ENCODE data around the gene OR10Z1. TPM values are rescaled to one million over a fixed set of nuclear protein-coding genes. Genes with fewer than 3 reads are reported as not detected.

OR10Z1 gene
- total and polyA plus RNA-seq, 4 donors, result 0.03 to 0.08 TPM; not detected in 2

GRCh38 chr1:158600735-158601134 lies 4.3 kb upstream of the OR10Z1 start:
- Histone ChIP-seq H3K4me1 (ENCODE audit: control insufficient read depth, insufficient read depth, low read length) (no peaks in the 10 kb centered on the region), H3K9me3 (ENCODE audit: control insufficient read depth, insufficient read depth, low read length) (peaks cover 1% of the 10 kb centered on the region), H3K4me3 (ENCODE audit: low read depth, low read length) (no peak overlapping the region), H3K36me3 (ENCODE audit: control insufficient read depth, insufficient read depth, low read length) (no peaks in the 10 kb centered on the region), H3K27me3 (ENCODE audit: control insufficient read depth, insufficient read depth, low read length) (no peaks in the 10 kb centered on the region), H3K27ac (ENCODE audit: low read depth, low read length) (no peak overlapping the region)
- DNase-seq (ENCODE audit: low read depth in 4 of 6, low spot score in 6 of 6), result no peak
- no CpG with 5 or more reads among the region's 2 CpGs for WGBS (ENCODE audit: insufficient coverage)

- 89% methylated on average over 1 of the region's 1 CpG for WGBS (ENCODE audit: insufficient coverage)
Observed at GRCh38 chr1:158607296-158607695, 2.2 kb downstream of the OR10Z1 start.

GRCh38 chr1:158611916-158612315 lies 6.8 kb downstream of the OR10Z1 start:
- Histone ChIP-seq H3K4me1 (ENCODE audit: control insufficient read depth, insufficient read depth, low read length) (no peaks in the 10 kb centered on the region), H3K9me3 (ENCODE audit: control insufficient read depth, insufficient read depth, low read length) (no peaks in the 10 kb centered on the region), H3K36me3 (ENCODE audit: control insufficient read depth, insufficient read depth, low read length) (no peaks in the 10 kb centered on the region), H3K27me3 (ENCODE audit: control insufficient read depth, insufficient read depth, low read length) (no peaks in the 10 kb centered on the region), H3K4me3 (ENCODE audit: low read depth, low read length) (no peak overlapping the region), H3K27ac (ENCODE audit: low read depth, low read length) (no peak overlapping the region)
- no peak for DNase-seq (ENCODE audit: low read depth in 4 of 6, low spot score in 6 of 6)
- no CpG with 5 or more reads among the region's 3 CpGs for WGBS (ENCODE audit: insufficient coverage)

More at GRCh38 chr1:158607296-158607695, 2.2 kb downstream of the OR10Z1 start:
- Histone ChIP-seq H3K4me1 (ENCODE audit: control insufficient read depth, insufficient read depth, low read length) (no peaks in the 10 kb centered on the region), H3K9me3 (ENCODE audit: control insufficient read depth, insufficient read depth, low read length) (no peaks in the 10 kb centered on the region), H3K27ac (ENCODE audit: low read depth, low read length) (no peak overlapping the region), H3K36me3 (ENCODE audit: control insufficient read depth, insufficient read depth, low read length) (no peaks in the 10 kb centered on the region), H3K4me3 (ENCODE audit: low read depth, low read length) (no peak overlapping the region), H3K27me3 (ENCODE audit: control insufficient read depth, insufficient read depth, low read length) (no peaks in the 10 kb centered on the region)
- no peak for DNase-seq (ENCODE audit: low read depth in 4 of 6, low spot score in 6 of 6)

- H3K9me3 ChIP-seq (ENCODE audit: control insufficient read depth, insufficient read depth, low read length), result no peaks in the 10 kb centered on the region
- 100% methylated on average over 1 of the region's 3 CpGs for WGBS (ENCODE audit: insufficient coverage)
- H3K27ac ChIP-seq (ENCODE audit: low read depth, low read length), result no peak overlapping the region
- H3K4me1 ChIP-seq (ENCODE audit: control insufficient read depth, insufficient read depth, low read length), result no peaks in the 10 kb centered on the region
- H3K4me3 ChIP-seq (ENCODE audit: low read depth, low read length), result no peak overlapping the region
- no peaks in the 10 kb centered on the region for H3K27me3 ChIP-seq (ENCODE audit: control insufficient read depth, insufficient read depth, low read length)
- no peaks in the 10 kb centered on the region for H3K36me3 ChIP-seq (ENCODE audit: control insufficient read depth, insufficient read depth, low read length)
- DNase-seq (ENCODE audit: low read depth in 4 of 6, low spot score in 6 of 6), result no peak
Observed at GRCh38 chr1:158613764-158614163, 8.7 kb downstream of the OR10Z1 start.

- H3K27me3 ChIP-seq (ENCODE audit: control insufficient read depth, insufficient read depth, low read length), result no peaks in the 10 kb centered on the region
- H3K36me3 ChIP-seq (ENCODE audit: control insufficient read depth, insufficient read depth, low read length), result no peaks in the 10 kb centered on the region
- whole genome bisulfite sequencing (ENCODE audit: insufficient coverage), result no CpG with 5 or more reads among the region's 4 CpGs
- H3K9me3 ChIP-seq (ENCODE audit: control insufficient read depth, insufficient read depth, low read length), result no peaks in the 10 kb centered on the region
- H3K27ac ChIP-seq (ENCODE audit: low read depth, low read length), result no peak overlapping the region
- H3K4me1 ChIP-seq (ENCODE audit: control insufficient read depth, insufficient read depth, low read length), result no peaks in the 10 kb centered on the region
- no peak for DNase-seq (ENCODE audit: low read depth in 4 of 6, low spot score in 6 of 6)
- no peak overlapping the region for H3K4me3 ChIP-seq (ENCODE audit: low read depth, low read length)
Observed at GRCh38 chr1:158638146-158638545, 33.1 kb downstream of the OR10Z1 start.

- Histone ChIP-seq H3K27me3 (ENCODE audit: control insufficient read depth, insufficient read depth, low read length) (no peaks in the 10 kb centered on the region), H3K4me3 (ENCODE audit: low read depth, low read length) (no peak overlapping the region), H3K27ac (ENCODE audit: low read depth, low read length) (no peak overlapping the region), H3K36me3 (ENCODE audit: control insufficient read depth, insufficient read depth, low read length) (no peaks in the 10 kb centered on the region), H3K9me3 (ENCODE audit: control insufficient read depth, insufficient read depth, low read length) (no peaks in the 10 kb centered on the region), H3K4me1 (ENCODE audit: control insufficient read depth, insufficient read depth, low read length) (no peaks in the 10 kb centered on the region)
- DNase-seq (ENCODE audit: low read depth in 4 of 6, low spot score in 6 of 6), result no peak
Observed at GRCh38 chr1:158638904-158639303, 33.8 kb downstream of the OR10Z1 start.

- Histone ChIP-seq H3K27ac (ENCODE audit: low read depth, low read length) (no peak overlapping the region), H3K36me3 (ENCODE audit: control insufficient read depth, insufficient read depth, low read length) (no peaks in the 10 kb centered on the region), H3K27me3 (ENCODE audit: control insufficient read depth, insufficient read depth, low read length) (no peaks in the 10 kb centered on the region), H3K4me3 (ENCODE audit: low read depth, low read length) (no peak overlapping the region), H3K4me1 (ENCODE audit: control insufficient read depth, insufficient read depth, low read length) (no peaks in the 10 kb centered on the region), H3K9me3 (ENCODE audit: control insufficient read depth, insufficient read depth, low read length) (no peaks in the 10 kb centered on the region)
- DNase-seq (ENCODE audit: low read depth in 4 of 6, low spot score in 6 of 6), result no peak
- WGBS (ENCODE audit: insufficient coverage), result 80% methylated on average over 1 of the region's 2 CpGs
Observed at GRCh38 chr1:158644449-158644848, 39.4 kb downstream of the OR10Z1 start.

- no peaks in the 10 kb centered on the region for H3K27me3 ChIP-seq (ENCODE audit: control insufficient read depth, insufficient read depth, low read length)
Observed at GRCh38 chr1:158646465-158646864, 41.4 kb downstream of the OR10Z1 start.

GRCh38 chr1:158649052-158649451 lies 44.0 kb downstream of the OR10Z1 start:
- no peaks in the 10 kb centered on the region for H3K9me3 ChIP-seq (ENCODE audit: control insufficient read depth, insufficient read depth, low read length)
- H3K4me3 ChIP-seq (ENCODE audit: low read depth, low read length), result no peak overlapping the region
- no peak overlapping the region for H3K27ac ChIP-seq (ENCODE audit: low read depth, low read length)
- H3K4me1 ChIP-seq (ENCODE audit: control insufficient read depth, insufficient read depth, low read length), result no peaks in the 10 kb centered on the region
- DNase-seq (ENCODE audit: low read depth in 4 of 6, low spot score in 6 of 6), result no peak
- no peaks in the 10 kb centered on the region for H3K27me3 ChIP-seq (ENCODE audit: control insufficient read depth, insufficient read depth, low read length)
- no peaks in the 10 kb centered on the region for H3K36me3 ChIP-seq (ENCODE audit: control insufficient read depth, insufficient read depth, low read length)

More at GRCh38 chr1:158646465-158646864, 41.4 kb downstream of the OR10Z1 start:
- H3K4me1 ChIP-seq (ENCODE audit: control insufficient read depth, insufficient read depth, low read length), result no peaks in the 10 kb centered on the region
- no peaks in the 10 kb centered on the region for H3K36me3 ChIP-seq (ENCODE audit: control insufficient read depth, insufficient read depth, low read length)
- WGBS (ENCODE audit: insufficient coverage), result no CpG with 5 or more reads among the region's 1 CpG
- H3K9me3 ChIP-seq (ENCODE audit: control insufficient read depth, insufficient read depth, low read length), result no peaks in the 10 kb centered on the region
- H3K4me3 ChIP-seq (ENCODE audit: low read depth, low read length), result no peak overlapping the region
- no peak for DNase-seq (ENCODE audit: low read depth in 4 of 6, low spot score in 6 of 6)
- H3K27ac ChIP-seq (ENCODE audit: low read depth, low read length), result no peak overlapping the region

GRCh38 chr1:158652721-158653334 lies 47.8 kb downstream of the OR10Z1 start:
- H3K36me3 ChIP-seq (ENCODE audit: control insufficient read depth, insufficient read depth, low read length), result no peaks in the 10 kb centered on the region
- H3K9me3 ChIP-seq (ENCODE audit: control insufficient read depth, insufficient read depth, low read length), result no peaks in the 10 kb centered on the region
- no peak overlapping the region for H3K27ac ChIP-seq (ENCODE audit: low read depth, low read length)
- DNase-seq (ENCODE audit: low read depth in 4 of 6, low spot score in 6 of 6), result no peak
- H3K27me3 ChIP-seq (ENCODE audit: control insufficient read depth, insufficient read depth, low read length), result no peaks in the 10 kb centered on the region
- no peak overlapping the region for H3K4me3 ChIP-seq (ENCODE audit: low read depth, low read length)
- H3K4me1 ChIP-seq (ENCODE audit: control insufficient read depth, insufficient read depth, low read length), result no peaks in the 10 kb centered on the region
- WGBS (ENCODE audit: insufficient coverage), result 85% methylated on average over 7 of the region's 7 CpGs
